IMR-90 (cell line): ENCODE data around the gene OTUB2. TPM values are rescaled to one million over a fixed set of nuclear protein-coding genes. Genes with fewer than 3 reads are reported as not detected.

ENCODE experiments used
- ATAC-seq: fragments of 200-7000 bp; cut with Tn5 transposase; 2 replicates; pipeline ENCODE4 v1.9.1; 2020; ENCODE audit warnings: low read depth, mild to moderate bottlenecking, moderate library complexity
- BruUV-seq: library from RNA; stranded (reverse); fragments of 400-500 nt; replicated peaks from 2 replicates; lab custom pipeline; 2021; lab: Mats Ljungman, UMichigan
- CTCF ChIA-PET: fragments of 300-600 bp; formaldehyde crosslinking; extraction: SDS; loops from one replicate; lab custom pipeline; 2021; ENCODE audit warnings: antibody characterized with exemption; lab: Yijun Ruan, JAX
- POLR2A ChIA-PET: fragments of 300-600 bp; sonication (Branson Sonifier 250); formaldehyde crosslinking; loops from one replicate; lab custom pipeline; 2022; ENCODE audit warnings: antibody characterized with exemption; ENCODE audit not compliant: unreplicated experiment; lab: Charles Lee
- DNase-seq: peaks from one replicate; pipeline ENCODE4 v3.0.0; 2013
- H2AFZ ChIP-seq: replicated peaks from 2 replicates; pipeline ENCODE3; 2013; ENCODE audit warnings: low read length, mild to moderate bottlenecking; ENCODE audit not compliant: poor library complexity
- H2AK5ac ChIP-seq: 2 replicates; pipeline ENCODE4 v1.6.1; 2013; ENCODE audit warnings: low read depth, low read length, inconsistent platforms
- H2AK9ac ChIP-seq: replicated peaks from 2 replicates; pipeline ENCODE3; 2013; ENCODE audit warnings: mild to moderate bottlenecking, low read depth, low read length, moderate library complexity; ENCODE audit not compliant: poor library complexity
- H2BK120ac ChIP-seq: 2 replicates; pipeline ENCODE4 v1.6.1; 2013; ENCODE audit warnings: low read depth, low read length, inconsistent platforms
- H2BK15ac ChIP-seq: 3 replicates; pipeline ENCODE4 v1.6.1; 2013; ENCODE audit warnings: low read depth, low read length, inconsistent platforms
- H2BK20ac ChIP-seq: 2 replicates; pipeline ENCODE4 v1.6.1; 2013; ENCODE audit warnings: low read depth, mild to moderate bottlenecking, inconsistent platforms, low read length, moderate library complexity
- H2BK5ac ChIP-seq: 2 replicates; pipeline ENCODE4 v1.6.1; 2013; ENCODE audit warnings: mild to moderate bottlenecking, low read depth, low read length, inconsistent platforms; ENCODE audit not compliant: poor library complexity, severe bottlenecking
- H3K14ac ChIP-seq: replicated peaks from 2 replicates; pipeline ENCODE4 v1.6.1; 2013; ENCODE audit warnings: low read depth, low read length, inconsistent platforms
- H3K18ac ChIP-seq: 2 replicates; pipeline ENCODE4 v1.6.1; 2013; ENCODE audit warnings: low read depth, low read length, control low read depth
- H3K23ac ChIP-seq: 2 replicates; pipeline ENCODE4 v1.6.1; 2013; ENCODE audit warnings: low read depth, low read length, inconsistent platforms
- H3K27ac ChIP-seq: 2 replicates; pipeline ENCODE4 v1.5.1; 2013; ENCODE audit warnings: mild to moderate bottlenecking, control low read depth, low read length; ENCODE audit not compliant: insufficient read depth
- H3K27me3 ChIP-seq: 2 replicates; pipeline ENCODE4 v1.6.1; 2013; ENCODE audit warnings: low read length; ENCODE audit not compliant: control insufficient read depth, insufficient read depth
- H3K36me3 ChIP-seq: 2 replicates; pipeline ENCODE4 v1.6.1; 2013; ENCODE audit warnings: low read length, mixed read lengths; ENCODE audit not compliant: control insufficient read depth, insufficient read depth
- H3K4ac ChIP-seq: 2 replicates; pipeline ENCODE4 v1.6.1; 2013; ENCODE audit warnings: low read depth, low read length, inconsistent platforms
- H3K4me1 ChIP-seq: 2 replicates; pipeline ENCODE4 v1.6.1; 2013; ENCODE audit warnings: low read length, mixed read lengths; ENCODE audit not compliant: control insufficient read depth, insufficient read depth
- H3K4me2 ChIP-seq: 2 replicates; pipeline ENCODE4 v1.6.1; 2013; ENCODE audit warnings: low read depth, mild to moderate bottlenecking, control low read depth, low read length, moderate library complexity
- H3K4me3 ChIP-seq: 2 replicates; pipeline ENCODE4 v1.5.1; 2013; ENCODE audit warnings: low read depth, mild to moderate bottlenecking, control low read depth, low read length, moderate library complexity; ENCODE audit not compliant: insufficient read depth
- H3K56ac ChIP-seq: 2 replicates; pipeline ENCODE4 v1.6.1; 2013; ENCODE audit warnings: low read length, inconsistent platforms; ENCODE audit not compliant: insufficient read depth; ENCODE audit errors: extremely low read depth
- H3K79me1 ChIP-seq, 2 experiments: 2 replicates each; pipeline ENCODE4 v1.6.1; 2013; ENCODE audit warnings: low read length in 2 of 2, inconsistent platforms in 1 of 2, low read depth in 1 of 2
- H3K9ac ChIP-seq: 2 replicates; pipeline ENCODE4 v1.6.1; 2013; ENCODE audit warnings: low read depth, low read length, control low read depth
- H3K9me1 ChIP-seq: 2 replicates; pipeline ENCODE4 v1.6.1; 2013; ENCODE audit warnings: low read length, inconsistent platforms; ENCODE audit not compliant: insufficient read depth
- H3K9me3 ChIP-seq: 2 replicates; pipeline ENCODE4 v1.6.1; 2013; ENCODE audit warnings: low read length; ENCODE audit not compliant: control insufficient read depth, insufficient read depth
- H4K20me1 ChIP-seq: 2 replicates; pipeline ENCODE4 v1.6.1; 2013; ENCODE audit warnings: low read length, inconsistent platforms; ENCODE audit not compliant: insufficient read depth
- H4K5ac ChIP-seq: 2 replicates; pipeline ENCODE4 v1.6.1; 2013; ENCODE audit warnings: mild to moderate bottlenecking, low read depth, low read length, control low read depth
- H4K8ac ChIP-seq, 2 experiments: 2 replicates each; pipeline ENCODE4 v1.6.1; 2013; ENCODE audit warnings: low read depth in 2 of 2, low read length in 2 of 2, control low read depth in 1 of 2, inconsistent platforms in 1 of 2
- H4K91ac ChIP-seq: 2 replicates; pipeline ENCODE4 v1.6.1; 2013; ENCODE audit warnings: low read depth, low read length, inconsistent platforms; ENCODE audit not compliant: insufficient read depth
- CEBPB ChIP-seq: IDR thresholded peaks from 2 replicates; pipeline ENCODE4 v1.6.1; 2012; ENCODE audit warnings: low read depth, low read length, improper control_type of control experiment
- CTCF ChIP-seq: conservative IDR thresholded peaks from 2 replicates; pipeline ENCODE4 v1.5.1; 2012; ENCODE audit warnings: mild to moderate bottlenecking, low read depth, low read length, improper control_type of control experiment
- ELK1 ChIP-seq: fragments of 150-350 bp; IDR thresholded peaks from 2 replicates; pipeline ENCODE4 v1.6.1; 2016; ENCODE audit warnings: low read depth, mild to moderate bottlenecking, low read length, moderate library complexity, borderline replicate concordance
- FOS ChIP-seq: fragments of 150-350 bp; IDR thresholded peaks from 2 replicates; pipeline ENCODE4 v1.6.1; 2016; ENCODE audit warnings: low read depth, low read length
- MAFK ChIP-seq: IDR thresholded peaks from 2 replicates; pipeline ENCODE4 v1.6.1; 2012; ENCODE audit warnings: low read depth, low read length, improper control_type of control experiment
- NFE2L2 ChIP-seq: fragments of 150-350 bp; IDR thresholded peaks from 2 replicates; pipeline ENCODE4 v1.6.1; 2016; ENCODE audit warnings: low read depth, mild to moderate bottlenecking, low read length
- POLR2A ChIP-seq: IDR thresholded peaks from 2 replicates; pipeline ENCODE4 v1.6.1; 2012; ENCODE audit warnings: mild to moderate bottlenecking, low read depth, low read length
- RCOR1 ChIP-seq: IDR thresholded peaks from 2 replicates; pipeline ENCODE4 v1.6.1; 2012; ENCODE audit warnings: mild to moderate bottlenecking, low read length, improper control_type of control experiment; ENCODE audit not compliant: insufficient replicate concordance
- SMC3 ChIP-seq: fragments of 150-350 bp; IDR thresholded peaks from 2 replicates; pipeline ENCODE4 v1.6.1; 2016; ENCODE audit warnings: low read depth, mild to moderate bottlenecking, antibody characterized with exemption, low read length, moderate library complexity
- USF2 ChIP-seq: fragments of 150-350 bp; IDR thresholded peaks from 2 replicates; pipeline ENCODE4 v1.6.1; 2017; ENCODE audit warnings: mild to moderate bottlenecking, antibody characterized with exemption, low read length, low read depth
- WGBS, 2 experiments: methylation state at CpG; one replicate each; pipeline versions ENCODE4 v1.1.5 to v1.1.7; 2013; ENCODE audit warnings: missing lambda C conversion rate in 2 of 2; ENCODE audit not compliant: insufficient read length in 1 of 2; ENCODE audit errors: extremely low coverage in 2 of 2; 5-methylcytosine and 5-hydroxymethylcytosine counted together
- dilution Hi-C: fragments of 300-500 bp; cut with HindIII; formaldehyde crosslinking; loops from one replicate; pipeline ENCODE4 v1.14.3; 2018; ENCODE audit warnings: low sequenced_read_pairs; ENCODE audit not compliant: unreplicated experiment
- in situ Hi-C: fragments of 300-500 bp; cut with MboI; formaldehyde crosslinking; loops from 3 replicates; pipeline ENCODE4 v1.14.3; 2019; ENCODE audit warnings: low sequenced_read_pairs, inconsistent platforms, mixed read lengths
- intact Hi-C: fragments of 100-400 bp; cut with micrococcal nuclease; formaldehyde crosslinking; loops from 2 replicates; pipeline ENCODE4 v1.10.0; 2022
- polyA plus RNA-seq, 3 experiments: library from polyadenylated mRNA; depleted of rRNA; stranded (reverse); fragments of >200 nt; gene quantifications; 2 replicates each; pipeline ENCODE4 v1.2.3, GENCODE V29; 2012; ENCODE audit warnings: low replicate concordance in 1 of 3
- total RNA-seq: library from RNA; depleted of rRNA; stranded (reverse); fragments of >200 nt; gene quantifications from 2 replicates; pipeline ENCODE4 v1.2.3, GENCODE V29; 2012

Gene OTUB2
- total and polyA plus RNA-seq, 2 of the 4 experiments (the other 2 are of a cell fraction) = 1.1 to 2.5 TPM

- Histone ChIP-seq H2BK5ac (no peak overlapping the region), H3K9me1 (no peaks in the 10 kb centered on the region), H4K91ac (no peak overlapping the region), H3K27ac (no peak overlapping the region), H3K4me2 (no peak overlapping the region), H3K4me3 (no peak overlapping the region), H3K23ac (no peak overlapping the region), H2AFZ (no peak overlapping the region), H4K20me1 (no peaks in the 10 kb centered on the region; the same call in 1 of the 2 replicates), H3K79me1 (no peaks in the 10 kb centered on the region), H3K18ac (no peak overlapping the region), H3K36me3 (peaks cover 28% of the 10 kb centered on the region), H2AK5ac (no peak overlapping the region), H2AK9ac (no peak overlapping the region), H4K5ac (no peak overlapping the region), H2BK15ac (no peak overlapping the region), H3K4me1 (peaks cover 9% of the 10 kb centered on the region), H3K56ac (no peak overlapping the region), H2BK20ac (no peak overlapping the region), H3K27me3 (no peaks in the 10 kb centered on the region), H3K14ac (no peak overlapping the region), H3K9me3 (no peaks in the 10 kb centered on the region), H3K9ac (no peak overlapping the region), H2BK120ac (no peak overlapping the region), H4K8ac (no peak overlapping the region), H3K4ac (no peak overlapping the region)
- ChIA-PET CTCF (no interaction called here), POLR2A (no interaction called here)
- no peak for DNase-seq
- dilution Hi-C loops (no loop called here), intact Hi-C loops (no loop called here), in situ Hi-C loops (no loop called here)
- WGBS, 2 experiments = 60% methylated on average over 1 of the region's 12 CpGs; no CpG with 5 or more reads in 1 of the 2 experiments
- peak; percentile 12 for ATAC-seq
- no TSS peak for BruUV-seq
- TF ChIP-seq USF2 = no peak
- TF ChIP-seq POLR2A = no peak
- TF ChIP-seq MAFK = no peak
- TF ChIP-seq NFE2L2 = no peak
- TF ChIP-seq CEBPB = no peak
- TF ChIP-seq FOS = no peak
- no peak for TF ChIP-seq RCOR1
- no peak for TF ChIP-seq ELK1
- no peak for TF ChIP-seq SMC3
- TF ChIP-seq CTCF = no peak
Measured at GRCh38 chr14:94042433-94043091, 16.4 kb downstream of the OTUB2 start.
